ENCODE measurements around the gene IDI1.

GRCh38 chr10:1074748-1075308 is 25.9 kb upstream of the IDI1 start:
- TF ChIP-seq POLR2A (IDR thresholded peaks at IDR 0.05) (no peak), CTCF (IDR thresholded peaks at IDR 0.05) (no peak)

All from uterus (tissue), 2 donors.